HG02623 (cell line): ENCODE measurements around the gene MCF2L.
"Not testable (repeated sequence)": the region's sequence is repeated elsewhere in the genome, so short reads cannot be mapped to it uniquely, and the experiment has no call there.

ENCODE experiments used
- ATAC-seq: cut with Tn5 transposase; IDR thresholded peaks from one replicate; pipeline ENCODE4 v1.9.1; 2021; ENCODE audit warnings: moderate library complexity; ENCODE audit not compliant: unreplicated experiment

Gene MCF2L

GRCh38 chr13:113062691-113063090, 93.7 kb downstream of the MCF2L start:
- ATAC-seq = no peak

DNA sequence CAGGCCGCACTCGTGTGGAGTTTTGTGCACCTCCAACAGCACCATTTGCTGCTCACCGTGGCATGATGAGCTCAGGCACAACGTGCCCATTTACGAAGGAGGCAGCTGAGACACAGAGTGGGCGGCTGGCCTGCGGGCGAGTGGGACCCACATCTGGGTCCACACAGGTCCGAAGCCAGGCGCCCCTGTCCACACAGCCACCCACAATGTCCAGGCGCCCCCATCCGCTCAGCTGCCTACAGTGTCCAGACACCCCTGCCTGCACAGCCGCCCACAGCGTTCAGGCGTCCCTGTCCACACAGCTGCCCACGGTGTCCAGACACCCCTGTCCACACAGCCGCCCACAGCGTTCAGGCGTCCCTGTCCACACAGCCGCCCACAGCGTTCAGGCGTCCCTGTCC, 94.1 kb downstream of the MCF2L start:
- no peak for ATAC-seq

GRCh38 chr13:113064000-113064533, 95.1 kb downstream of the MCF2L start:
- ATAC-seq = no peak

DNA sequence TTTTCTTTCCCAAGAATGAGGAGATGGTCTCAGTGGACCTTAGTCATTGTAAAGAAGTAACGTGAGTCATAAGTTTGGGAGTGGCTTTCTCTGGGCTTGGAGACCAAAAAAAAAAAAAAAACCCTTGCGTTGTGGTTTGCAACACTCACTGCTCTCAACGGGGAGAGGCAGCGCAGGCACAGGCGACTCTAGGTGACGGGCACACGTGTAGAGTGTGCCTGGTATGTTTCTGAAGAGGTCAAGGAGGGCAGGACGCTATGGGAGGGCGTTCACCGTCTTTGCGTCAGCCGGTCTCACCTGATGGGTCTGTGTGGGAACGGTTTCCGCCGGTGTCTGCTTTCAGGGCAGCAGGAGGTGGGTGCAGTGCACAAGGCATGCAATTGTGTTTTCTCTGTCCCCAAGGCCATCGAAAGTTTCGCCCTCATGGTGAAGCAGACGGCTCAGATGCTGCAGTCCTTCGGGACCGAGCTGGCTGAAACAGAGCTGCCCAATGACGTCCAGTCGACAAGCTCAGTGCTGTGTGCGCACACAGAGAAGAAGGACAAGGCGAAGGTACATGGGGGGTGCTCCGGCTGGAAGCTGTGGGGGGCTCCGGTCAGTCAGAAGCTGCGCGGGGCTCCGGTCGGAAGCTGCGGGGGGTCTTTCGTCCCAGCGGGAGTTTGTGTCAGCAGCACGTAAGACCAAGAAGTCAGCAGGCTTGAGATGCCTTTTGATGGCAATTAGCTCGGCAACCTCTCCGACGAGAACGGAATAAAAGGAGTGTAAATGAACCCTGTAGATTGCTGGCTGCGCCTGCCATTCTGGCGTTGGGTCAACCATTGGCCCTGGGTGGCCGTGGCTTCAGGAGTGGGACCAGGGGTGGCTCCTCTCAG, 95.8 kb downstream of the MCF2L start:
- ATAC-seq = no peak

DNA sequence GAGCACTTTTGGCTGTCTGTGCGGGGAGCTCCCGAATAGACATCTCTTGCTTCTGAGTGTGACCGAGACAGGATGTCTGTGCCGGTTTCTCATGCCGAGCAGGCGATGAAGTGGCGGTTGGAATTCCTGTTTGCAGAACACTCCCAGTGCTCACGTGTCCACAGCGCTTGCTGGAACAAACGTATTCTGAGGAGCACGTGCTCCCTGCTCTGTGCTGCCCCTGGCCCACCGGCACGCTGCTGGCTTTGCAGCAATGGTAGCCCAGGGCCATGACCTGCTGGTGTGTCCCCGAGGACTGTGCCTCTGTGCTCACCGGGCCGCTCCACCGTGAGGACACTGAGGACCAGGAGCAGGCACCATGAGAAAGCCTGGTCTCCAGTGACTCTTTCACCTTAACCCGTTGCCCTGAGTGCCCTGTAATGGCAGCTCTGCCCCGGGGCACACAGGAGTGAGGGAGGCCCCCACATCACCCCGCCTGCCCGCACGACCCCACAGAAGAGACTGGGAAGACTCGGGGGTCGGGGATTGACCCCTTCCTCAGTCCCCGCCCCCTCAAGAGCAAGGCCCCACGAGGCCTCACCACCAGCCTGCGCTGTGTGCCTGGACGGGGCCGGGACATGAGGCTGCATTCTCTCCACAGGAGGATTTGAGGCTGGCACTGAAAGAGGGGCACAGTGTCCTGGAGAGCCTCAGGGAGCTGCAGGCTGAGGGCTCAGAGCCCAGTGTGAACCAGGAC, 96.6 kb downstream of the MCF2L start:
- no peak for ATAC-seq

DNA sequence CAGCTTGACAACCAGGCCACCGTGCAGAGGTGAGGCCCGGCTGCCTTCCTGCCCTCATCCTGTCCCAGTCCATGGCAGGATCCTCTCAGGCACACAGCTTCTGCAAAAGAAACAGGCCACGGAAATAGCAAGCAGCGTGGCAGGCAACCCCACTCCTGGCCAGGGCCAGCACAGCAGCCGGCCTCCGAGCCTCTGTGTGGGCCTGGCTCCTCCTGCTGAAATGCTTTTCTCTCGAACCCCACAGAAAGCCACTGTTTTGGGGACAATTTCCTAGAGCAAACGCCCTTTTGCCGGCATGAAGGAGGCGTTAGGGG, 97.1 kb downstream of the MCF2L start:
- ATAC-seq = no peak

DNA sequence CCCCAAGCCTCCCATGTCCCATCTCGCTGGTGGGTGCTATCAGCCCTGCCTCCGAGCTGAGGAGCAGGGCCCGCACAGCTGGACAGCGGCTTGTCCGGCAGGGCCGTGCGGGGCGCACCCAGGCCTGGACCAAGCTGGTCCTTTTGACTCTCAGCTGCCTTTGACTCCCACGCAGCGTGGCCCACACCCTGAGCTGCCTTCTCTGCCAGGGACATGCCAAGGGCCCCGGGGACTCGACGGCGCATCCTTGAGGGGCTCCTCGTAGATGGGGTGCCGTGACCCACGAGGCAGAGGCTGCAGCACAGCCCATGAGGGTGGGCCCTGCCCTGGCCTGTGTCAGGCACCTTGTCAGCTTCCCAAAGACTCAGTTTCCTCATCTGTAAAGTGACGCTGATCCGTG, 97.7 kb downstream of the MCF2L start:
- ATAC-seq = no peak

- ATAC-seq = no peak
Observed at GRCh38 chr13:113069861-113070805, 101.1 kb downstream of the MCF2L start.

- no peak for ATAC-seq
Observed at GRCh38 chr13:113070855-113071254, 101.8 kb downstream of the MCF2L start.

DNA sequence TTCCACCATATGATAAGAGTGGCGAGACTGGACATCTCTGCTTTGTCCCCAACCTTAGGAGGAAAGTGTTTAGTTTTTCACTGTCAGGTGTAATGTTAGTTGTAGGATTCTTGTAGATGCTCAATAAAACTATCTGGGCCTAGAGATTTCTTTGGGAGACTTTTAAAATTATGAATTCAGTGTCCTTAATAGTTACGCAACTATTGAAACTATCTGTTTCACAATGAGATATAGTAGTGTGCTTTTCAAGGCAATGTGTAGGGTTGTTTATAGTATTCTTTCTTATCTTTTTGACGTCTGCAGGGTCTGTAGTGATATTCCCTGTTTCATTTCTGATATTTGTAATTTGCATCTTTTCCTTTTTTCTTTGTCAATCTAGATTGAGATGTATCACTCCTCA, 103.4 kb downstream of the MCF2L start:
- ATAC-seq = no peak

DNA sequence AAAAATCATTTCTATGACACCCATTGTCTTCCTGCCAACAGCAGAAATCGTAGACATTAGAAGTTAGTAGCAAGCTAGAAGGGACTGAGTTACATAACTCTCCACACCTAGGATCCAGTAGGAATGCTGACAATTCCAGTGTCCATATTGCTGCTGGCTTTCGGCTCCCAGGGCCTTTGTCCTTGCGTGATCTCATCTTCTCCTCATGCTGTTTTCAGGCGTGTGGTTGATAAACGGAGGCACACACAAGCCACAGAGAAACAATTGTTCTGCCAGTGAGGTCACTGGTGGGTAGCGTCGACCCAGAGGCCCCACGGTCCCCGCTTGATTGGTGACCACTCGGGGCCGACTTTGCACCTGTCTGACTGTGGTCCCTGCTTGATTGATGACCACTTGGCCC, 104.9 kb downstream of the MCF2L start:
- no peak for ATAC-seq

GRCh38 chr13:113074401-113074800, 105.4 kb downstream of the MCF2L start:
- no peak for ATAC-seq

DNA sequence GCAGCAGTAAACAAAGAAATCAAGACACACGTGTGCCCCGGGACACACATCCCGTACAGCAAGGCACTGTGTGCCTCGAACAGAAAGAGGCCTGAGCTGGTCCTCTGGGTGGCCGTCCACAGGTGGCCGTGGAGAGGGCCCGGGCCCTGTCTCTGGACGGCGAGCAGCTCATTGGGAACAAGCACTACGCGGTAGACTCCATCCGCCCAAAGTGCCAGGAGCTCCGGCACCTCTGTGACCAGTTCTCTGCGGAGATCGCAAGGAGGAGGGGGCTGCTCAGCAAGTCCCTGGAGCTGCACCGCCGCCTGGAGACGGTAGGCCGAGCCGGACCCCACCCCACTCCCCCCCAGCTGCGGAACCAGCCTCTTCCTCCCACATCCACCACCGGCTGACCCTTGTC, 105.9 kb downstream of the MCF2L start:
- no peak for ATAC-seq

DNA sequence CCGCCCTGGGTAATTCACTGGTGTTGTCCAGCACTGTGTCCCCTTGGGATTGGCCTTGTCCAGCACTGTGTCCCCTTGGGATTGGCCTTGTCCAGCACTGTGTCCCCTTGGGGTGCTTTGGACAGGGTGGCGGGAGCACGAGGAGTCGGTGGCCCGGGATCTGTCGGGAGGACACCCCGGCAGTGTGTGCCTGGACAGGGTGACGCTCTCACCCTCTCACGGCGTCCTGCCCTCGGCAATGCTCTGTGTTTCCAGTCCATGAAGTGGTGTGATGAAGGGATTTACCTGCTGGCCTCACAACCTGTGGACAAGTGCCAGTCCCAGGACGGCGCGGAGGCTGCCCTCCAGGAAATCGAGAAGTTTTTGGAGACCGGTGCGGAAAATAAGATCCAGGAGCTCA, 106.7 kb downstream of the MCF2L start:
- no peak for ATAC-seq

- ATAC-seq = no peak
Observed at GRCh38 chr13:113076681-113077401, 107.8 kb downstream of the MCF2L start.

DNA sequence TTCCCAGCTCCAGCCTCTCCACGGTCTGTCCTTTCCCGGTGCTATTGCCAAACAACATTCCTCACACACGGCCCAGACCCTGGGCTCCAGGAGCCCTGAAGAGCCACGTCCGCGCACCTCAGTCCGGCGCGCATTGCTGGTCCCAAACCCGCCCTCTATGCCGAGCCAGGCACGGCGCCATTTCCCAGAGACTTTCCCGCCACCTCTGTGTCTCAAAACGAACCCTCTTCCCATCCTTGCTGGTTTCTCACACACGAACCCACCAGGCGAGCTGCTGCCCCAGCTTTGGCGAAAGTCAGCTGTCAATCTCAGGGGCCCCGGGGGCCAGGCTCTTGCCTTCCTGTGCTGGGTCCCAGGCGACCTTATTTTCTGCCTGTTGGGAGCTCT, 108.5 kb downstream of the MCF2L start:
- no peak for ATAC-seq

GRCh38 chr13:113077953-113078901, 109.2 kb downstream of the MCF2L start:
- ATAC-seq = no peak

- no peak for ATAC-seq
Observed at GRCh38 chr13:113078902-113079780, 110.1 kb downstream of the MCF2L start.

DNA sequence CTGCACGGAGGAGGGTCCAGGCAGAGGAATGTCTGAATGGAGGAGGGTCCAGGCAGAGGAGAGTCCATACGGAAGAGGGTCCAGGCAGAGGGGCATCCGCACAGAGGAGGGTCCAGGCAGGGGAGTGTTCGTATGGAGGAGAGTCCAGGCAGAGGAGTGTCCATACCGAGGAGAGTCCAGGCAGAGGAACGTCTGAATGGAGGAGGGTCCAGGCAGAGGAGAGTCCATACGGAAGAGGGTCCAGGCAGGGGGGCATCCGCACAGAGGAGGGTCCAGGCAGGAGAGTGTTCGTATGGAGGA, 110.7 kb downstream of the MCF2L start:
- ATAC-seq = not testable (repeated sequence)
